Activated B cell treated with CpG ODN at 0.5 μM for 24 hours (primary cell): ENCODE data around the gene UBE2D1. TPM values are rescaled to one million over a fixed set of nuclear protein-coding genes. Genes with fewer than 3 reads are reported as not detected.

Source experiments
- ATAC-seq: fragments of 200-7000 bp; cut with Tn5 transposase; one replicate; pipeline ENCODE4 v1.10.0; 2021; ENCODE audit warnings: low read depth, mild to moderate bottlenecking, moderate library complexity
- CTCF ChIA-PET: fragments of 350-600 bp; sonication (Branson Sonifier 250); formaldehyde crosslinking; loops from one replicate; lab custom pipeline; 2021; ENCODE audit warnings: antibody characterized with exemption; lab: Charles Lee
- POLR2A ChIA-PET: fragments of 350-600 bp; sonication (Branson Sonifier 250); formaldehyde crosslinking; loops from one replicate; lab custom pipeline; 2021; ENCODE audit warnings: antibody characterized with exemption; lab: Charles Lee
- DNase-seq: peaks from one replicate; pipeline ENCODE4 v3.0.0; 2022
- H3K27ac Mint-ChIP-seq: one replicate; pipeline ENCODE4 v1.8.0; 2020; ENCODE audit warnings: mixed read lengths
- H3K27me3 Mint-ChIP-seq: one replicate; pipeline ENCODE4 v1.8.0; 2021; ENCODE audit warnings: mixed read lengths
- H3K36me3 Mint-ChIP-seq: one replicate; pipeline ENCODE4 v1.8.0; 2021; ENCODE audit warnings: low read depth, mixed read lengths
- H3K4me1 Mint-ChIP-seq: one replicate; pipeline ENCODE4 v1.8.0; 2021; ENCODE audit warnings: mixed read lengths
- H3K4me3 Mint-ChIP-seq: one replicate; pipeline ENCODE4 v1.8.0; 2020; ENCODE audit warnings: mild to moderate bottlenecking, mixed read lengths
- H3K9me3 Mint-ChIP-seq: one replicate; pipeline ENCODE4 v1.8.0; 2020; ENCODE audit warnings: mixed read lengths
- intact Hi-C: fragments of 100-400 bp; cut with micrococcal nuclease; formaldehyde crosslinking; loops from one replicate; pipeline ENCODE4 v1.15.1; 2024
- total RNA-seq: library from RNA; stranded (reverse); gene quantifications from 2 replicates; pipeline ENCODE4 v1.2.3, GENCODE V29; 2022
- TF ChIP-seq, protein P1 (sequence below): fragments of 200-600 bp; IDR thresholded peaks from one replicate; pipeline ENCODE4 v1.8.0; 2022; ENCODE audit warnings: antibody characterized with exemption, mild to moderate bottlenecking

UBE2D1 gene
- total RNA-seq, 1 donor from 2014 or later: 15.0 TPM

DNA sequence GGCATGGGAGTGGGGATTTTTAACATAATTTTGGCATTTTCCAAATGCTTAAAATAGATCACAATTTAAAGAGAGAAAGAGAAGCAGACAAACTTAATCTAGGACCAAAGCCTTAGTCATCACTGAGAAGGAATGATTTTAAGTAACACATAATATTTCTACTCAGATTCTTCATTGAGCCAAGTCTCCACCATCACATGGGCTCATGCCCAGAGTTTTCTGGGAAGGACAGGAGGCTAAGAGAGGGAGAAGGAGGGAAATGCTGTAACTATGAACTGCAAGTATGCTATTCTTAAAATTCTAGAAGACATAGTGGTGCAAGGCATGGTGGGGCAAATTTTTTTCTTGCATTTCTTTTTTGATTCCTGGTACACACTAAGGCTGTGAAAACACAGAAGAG, 23.8 kb upstream of the UBE2D1 start:
- Mint-ChIP-seq H3K9me3 (no peaks in the 10 kb centered on the region), H3K27me3 (peaks cover 18% of the 10 kb centered on the region), H3K36me3 (no peaks in the 10 kb centered on the region), H3K27ac (no peak overlapping the region), H3K4me3 (no peak overlapping the region), H3K4me1 (no peaks in the 10 kb centered on the region)
- ChIA-PET POLR2A (no interaction called here), CTCF (interaction anchor here (1.6 kb wide), 1 partner anchor 9 kb away, joined by 3 read pairs; no protein-coding TSS in a partner anchor)
- no peak for ATAC-seq
- TF ChIP-seq, protein P1, sequence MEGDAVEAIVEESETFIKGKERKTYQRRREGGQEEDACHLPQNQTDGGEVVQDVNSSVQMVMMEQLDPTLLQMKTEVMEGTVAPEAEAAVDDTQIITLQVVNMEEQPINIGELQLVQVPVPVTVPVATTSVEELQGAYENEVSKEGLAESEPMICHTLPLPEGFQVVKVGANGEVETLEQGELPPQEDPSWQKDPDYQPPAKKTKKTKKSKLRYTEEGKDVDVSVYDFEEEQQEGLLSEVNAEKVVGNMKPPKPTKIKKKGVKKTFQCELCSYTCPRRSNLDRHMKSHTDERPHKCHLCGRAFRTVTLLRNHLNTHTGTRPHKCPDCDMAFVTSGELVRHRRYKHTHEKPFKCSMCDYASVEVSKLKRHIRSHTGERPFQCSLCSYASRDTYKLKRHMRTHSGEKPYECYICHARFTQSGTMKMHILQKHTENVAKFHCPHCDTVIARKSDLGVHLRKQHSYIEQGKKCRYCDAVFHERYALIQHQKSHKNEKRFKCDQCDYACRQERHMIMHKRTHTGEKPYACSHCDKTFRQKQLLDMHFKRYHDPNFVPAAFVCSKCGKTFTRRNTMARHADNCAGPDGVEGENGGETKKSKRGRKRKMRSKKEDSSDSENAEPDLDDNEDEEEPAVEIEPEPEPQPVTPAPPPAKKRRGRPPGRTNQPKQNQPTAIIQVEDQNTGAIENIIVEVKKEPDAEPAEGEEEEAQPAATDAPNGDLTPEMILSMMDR: no peak
- no peak for DNase-seq
- intact Hi-C loops: no loop called here

DNA sequence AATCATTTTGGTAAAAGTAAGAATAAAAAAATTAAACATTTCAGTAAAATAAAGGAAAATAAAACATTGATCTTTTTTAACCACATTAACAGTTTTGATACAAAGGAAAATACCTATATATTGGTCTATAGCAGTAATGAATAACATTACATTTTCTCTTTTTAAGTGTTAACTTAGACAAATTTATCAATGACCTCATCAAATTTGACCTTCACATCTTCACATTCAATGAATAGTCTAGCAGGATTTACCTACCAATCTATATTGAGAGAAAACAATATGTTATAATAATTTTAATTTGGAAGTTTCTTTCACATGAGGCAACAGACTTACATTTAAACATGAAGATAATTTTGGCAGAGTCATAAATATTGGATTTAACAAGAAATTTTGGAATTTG, 17.9 kb upstream of the UBE2D1 start:
- Mint-ChIP-seq H3K4me1 (no peaks in the 10 kb centered on the region), H3K4me3 (no peak overlapping the region), H3K36me3 (no peaks in the 10 kb centered on the region), H3K27me3 (peaks cover 3% of the 10 kb centered on the region), H3K27ac (no peak overlapping the region), H3K9me3 (no peaks in the 10 kb centered on the region)
- ATAC-seq (no peak), DNase-seq (no peak)
- ChIA-PET POLR2A (no interaction called here), CTCF (no interaction called here)
- intact Hi-C loops: no loop called here
- TF ChIP-seq, protein P1: no peak

DNA sequence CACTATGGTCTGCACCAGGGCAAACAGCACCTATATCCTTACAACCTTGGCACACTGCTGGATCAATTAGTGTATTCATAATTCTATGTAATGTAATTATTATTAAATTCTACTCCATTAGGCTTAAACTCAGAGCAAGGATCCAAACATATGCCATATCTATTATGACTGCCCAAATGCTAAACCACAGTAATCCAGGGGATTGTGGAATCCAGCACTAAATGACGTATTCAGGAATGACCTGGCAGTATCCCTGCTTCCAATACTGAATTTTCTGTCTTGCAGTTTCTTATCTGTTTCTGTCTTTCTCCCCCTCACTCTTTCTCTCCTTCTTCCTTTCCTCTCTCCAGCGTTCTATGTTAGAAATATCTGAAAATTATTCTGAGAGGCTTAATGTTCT, 16.5 kb upstream of the UBE2D1 start:
- ChIA-PET POLR2A (no interaction called here), CTCF (no interaction called here)
- no peak for ATAC-seq

DNA sequence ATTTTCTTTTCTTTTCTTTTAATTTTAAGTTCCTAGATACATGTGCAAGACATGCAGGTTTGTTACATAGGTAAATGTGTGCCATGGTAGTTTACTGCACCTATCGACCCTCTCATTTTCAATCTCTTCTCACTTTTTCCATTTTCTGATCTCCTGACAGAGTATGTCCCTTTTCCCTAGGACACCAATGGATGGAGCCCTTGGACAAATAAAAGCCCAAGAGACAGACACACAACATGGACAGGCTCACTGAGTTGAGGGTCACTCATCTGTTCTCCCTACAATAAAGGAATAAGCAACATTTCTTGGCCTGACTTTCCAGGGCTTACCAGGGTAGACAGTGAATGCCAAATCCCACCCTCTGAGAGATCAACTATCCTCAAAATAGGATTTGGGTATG, 15.2 kb upstream of the UBE2D1 start:
- no peak for ATAC-seq
- CTCF ChIA-PET: no interaction called here

More for the DNA sequence above, 16.5 kb upstream of the UBE2D1 start:
- TF ChIP-seq, protein P1: no peak
- intact Hi-C loops: no loop called here
- H3K27me3 Mint-ChIP-seq: no peaks in the 10 kb centered on the region
- H3K4me3 Mint-ChIP-seq: no peak overlapping the region
- DNase-seq: no peak
- no peaks in the 10 kb centered on the region for H3K9me3 Mint-ChIP-seq
- H3K4me1 Mint-ChIP-seq: peaks cover 14% of the 10 kb centered on the region
- no peaks in the 10 kb centered on the region for H3K36me3 Mint-ChIP-seq
- no peak overlapping the region for H3K27ac Mint-ChIP-seq

DNA sequence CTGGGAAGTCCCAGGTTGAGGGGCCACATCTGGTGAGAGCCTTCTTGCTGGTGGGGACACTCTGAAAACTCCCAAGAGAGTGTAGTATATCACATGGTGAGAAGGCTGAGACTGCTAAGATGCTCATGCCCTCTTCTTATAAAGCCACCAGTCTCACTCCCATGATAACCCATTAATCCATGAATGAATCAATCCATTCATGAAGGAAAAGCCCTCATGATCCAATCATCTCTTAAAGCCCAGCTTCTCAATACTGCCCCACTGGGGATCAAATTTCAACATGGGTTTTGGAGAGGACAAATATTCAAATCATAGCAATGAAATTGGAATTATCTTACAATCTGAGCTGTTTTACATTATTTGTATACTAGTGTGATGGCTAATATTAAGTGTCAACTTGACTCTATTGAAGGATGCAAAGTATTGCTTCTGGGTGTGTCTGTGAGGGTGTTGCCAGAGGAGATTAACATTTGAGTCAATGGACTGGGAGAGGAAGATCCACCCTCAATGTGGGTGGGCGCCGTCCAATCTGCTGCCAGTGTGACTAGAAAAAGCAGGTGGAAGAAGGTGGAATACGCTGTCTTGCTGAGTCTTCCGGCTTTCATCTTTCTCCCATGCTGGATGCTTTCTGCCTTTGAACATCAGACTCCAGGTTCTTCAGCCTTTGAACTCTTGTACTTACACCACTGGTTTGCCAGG, 14.3 kb upstream of the UBE2D1 start:
- Mint-ChIP-seq H3K4me1 (peaks cover 15% of the 10 kb centered on the region), H3K4me3 (no peak overlapping the region), H3K9me3 (no peaks in the 10 kb centered on the region), H3K36me3 (no peaks in the 10 kb centered on the region), H3K27ac (no peak overlapping the region), H3K27me3 (no peaks in the 10 kb centered on the region)
- ATAC-seq: no peak
- ChIA-PET POLR2A (no interaction called here), CTCF (no interaction called here)
- TF ChIP-seq, protein P1: no peak
- no peak for DNase-seq
- intact Hi-C loops: no loop called here

More for the DNA sequence above, 15.2 kb upstream of the UBE2D1 start:
- TF ChIP-seq, protein P1: no peak
- Mint-ChIP-seq H3K27me3 (no peaks in the 10 kb centered on the region), H3K4me1 (peaks cover 15% of the 10 kb centered on the region), H3K9me3 (no peaks in the 10 kb centered on the region), H3K4me3 (no peak overlapping the region), H3K27ac (no peak overlapping the region), H3K36me3 (no peaks in the 10 kb centered on the region)
- DNase-seq: no peak
- intact Hi-C loops: no loop called here
- POLR2A ChIA-PET: no interaction called here
